ENCODE results near the gene PISD.
A peak's percentile ranks its signal among the peaks of the same experiment; 100 is the strongest.

The PISD gene

GRCh38 chr22:31614781-31615490 is 47.1 kb downstream of the PISD start:
- Histone ChIP-seq H3K27me3 (ENCODE audit: insufficient read depth, poor library complexity, severe bottlenecking) (no peaks in the 10 kb centered on the region), H3K27ac (replicated peaks) (no peak overlapping the region; the same call in 1 of the 2 replicates), H3K4me3 (replicated peaks; ENCODE audit: insufficient read depth, low read length) (no peak overlapping the region)
- TF ChIP-seq POLR2AphosphoS5 (IDR thresholded peaks at IDR 0.05; ENCODE audit: low read depth) (no peak; the same call in 1 of the 2 replicates), REST (IDR thresholded peaks at IDR 0.05; ENCODE audit: insufficient replicate concordance, low read depth) (no peak), GABPA (IDR thresholded peaks at IDR 0.05; ENCODE audit: low read depth) (no peak), SPI1 (IDR thresholded peaks at IDR 0.05; ENCODE audit: borderline replicate concordance, low read depth) (no peak)
- DNase-seq (ENCODE audit: low read depth in 1 of 2, low spot score in 1 of 2) = no peak

DNA sequence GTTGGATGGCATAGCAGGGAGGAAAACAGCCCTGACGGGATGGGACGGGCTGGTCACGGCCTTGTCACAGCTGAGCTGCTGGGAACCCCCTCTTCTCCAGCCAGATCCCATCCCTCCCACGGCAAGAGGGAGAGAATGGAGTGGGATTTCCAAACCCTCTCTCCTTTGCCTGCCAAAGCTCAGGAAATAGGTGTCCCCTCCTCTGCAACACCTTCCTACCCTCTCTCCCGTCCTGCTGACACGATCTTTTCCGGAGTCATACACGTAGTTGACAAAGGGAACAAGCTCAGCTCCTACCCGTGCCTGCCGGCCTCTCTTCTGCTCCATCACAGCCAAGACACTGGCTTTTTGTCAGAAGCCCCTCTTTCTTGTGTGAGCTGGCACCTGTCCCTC is 48.1 kb downstream of the PISD start:
- H3K4me3 ChIP-seq (replicated peaks; ENCODE audit: insufficient read depth, low read length) = no peak overlapping the region
- TF ChIP-seq CTCF (IDR thresholded peaks at IDR 0.05; ENCODE audit: insufficient read depth, low read length) (no peak), GABPA (IDR thresholded peaks at IDR 0.05; ENCODE audit: low read depth) (no peak), POLR2AphosphoS5 (IDR thresholded peaks at IDR 0.05; ENCODE audit: low read depth) (no peak), REST (IDR thresholded peaks at IDR 0.05; ENCODE audit: insufficient replicate concordance, low read depth) (no peak), SPI1 (IDR thresholded peaks at IDR 0.05; ENCODE audit: borderline replicate concordance, low read depth) (no peak)
- H3K27ac ChIP-seq (replicated peaks) = no peak overlapping the region
- H3K27me3 ChIP-seq (ENCODE audit: insufficient read depth, poor library complexity, severe bottlenecking) = no peaks in the 10 kb centered on the region
- DNase-seq (ENCODE audit: low read depth in 1 of 2, low spot score in 1 of 2) = no peak

- DNase-seq (ENCODE audit: low read depth in 1 of 2, low spot score in 1 of 2) = no peak
- TF ChIP-seq SPI1 (IDR thresholded peaks at IDR 0.05; ENCODE audit: borderline replicate concordance, low read depth) (no peak), REST (IDR thresholded peaks at IDR 0.05; ENCODE audit: insufficient replicate concordance, low read depth) (no peak), CTCF (IDR thresholded peaks at IDR 0.05; ENCODE audit: insufficient read depth, low read length) (no peak), GABPA (IDR thresholded peaks at IDR 0.05; ENCODE audit: low read depth) (no peak), POLR2AphosphoS5 (IDR thresholded peaks at IDR 0.05; ENCODE audit: low read depth) (0 out of 2 replicates have a peak, but pooled peaks have one; percentile 15)
- Histone ChIP-seq H3K4me3 (replicated peaks; ENCODE audit: insufficient read depth, low read length) (no peak overlapping the region), H3K27ac (replicated peaks) (no peak overlapping the region), H3K27me3 (ENCODE audit: insufficient read depth, poor library complexity, severe bottlenecking) (no peaks in the 10 kb centered on the region)
These were observed 48.6 kb downstream of the PISD start for GRCh38 chr22:31613286-31613903.

Measured in HL-60 (cell line).